Right kidney (tissue), 1 donor: Measurements from ENCODE around the gene BTNL9.
"Not testable (repeated sequence)": the region's sequence is repeated elsewhere in the genome, so short reads cannot be mapped to it uniquely, and the experiment has no call there.

Source experiments
- DNase-seq: peaks from one replicate; pipeline ENCODE4 v3.0.0-alpha.2; 2016

BTNL9 gene

GRCh38 chr5:181061645-181062044, 21.6 kb downstream of the BTNL9 start:
- DNase-seq, result no peak

GRCh38 chr5:181062631-181063030, 22.6 kb downstream of the BTNL9 start:
- DNase-seq, result no peak

GRCh38 chr5:181063514-181063913, 23.4 kb downstream of the BTNL9 start:
- DNase-seq, result no peak

GRCh38 chr5:181064987-181065386, 24.9 kb downstream of the BTNL9 start:
- DNase-seq, result no peak

GRCh38 chr5:181069767-181070491, 29.9 kb downstream of the BTNL9 start:
- peak; percentile 30 for DNase-seq

GRCh38 chr5:181070523-181070922, 30.5 kb downstream of the BTNL9 start:
- no peak for DNase-seq

- DNase-seq, result peak; percentile 6
Measured at GRCh38 chr5:181071257-181071656, 31.2 kb downstream of the BTNL9 start.

GRCh38 chr5:181076920-181077319, 36.9 kb downstream of the BTNL9 start:
- DNase-seq, result no peak

- no peak for DNase-seq
Measured at GRCh38 chr5:181081989-181082388, 41.9 kb downstream of the BTNL9 start.

- no peak for DNase-seq
Measured at GRCh38 chr5:181084621-181085195, 44.6 kb downstream of the BTNL9 start.

- peak; percentile 47 for DNase-seq
Measured at GRCh38 chr5:181086026-181086883, 46.2 kb downstream of the BTNL9 start.

GRCh38 chr5:181086884-181087205, 46.8 kb downstream of the BTNL9 start:
- DNase-seq, result no peak

- DNase-seq, result no peak
Measured at GRCh38 chr5:181087309-181087708, 47.2 kb downstream of the BTNL9 start.

- DNase-seq, result no peak
Measured at GRCh38 chr5:181088289-181088688, 48.2 kb downstream of the BTNL9 start.

- no peak for DNase-seq
Measured at GRCh38 chr5:181092428-181092827, 52.4 kb downstream of the BTNL9 start.

- not testable (repeated sequence) for DNase-seq
Measured at GRCh38 chr5:181095162-181095561, 55.1 kb downstream of the BTNL9 start.

GRCh38 chr5:181096721-181097382, 56.8 kb downstream of the BTNL9 start:
- DNase-seq, result not testable (repeated sequence)

- not testable (repeated sequence) for DNase-seq
Measured at GRCh38 chr5:181097383-181097753, 57.3 kb downstream of the BTNL9 start.

GRCh38 chr5:181097759-181098491, 57.9 kb downstream of the BTNL9 start:
- DNase-seq, result not testable (repeated sequence)

GRCh38 chr5:181098762-181099601, 58.9 kb downstream of the BTNL9 start:
- peak; percentile 23 for DNase-seq

- DNase-seq, result no peak
Measured at GRCh38 chr5:181099602-181100086, 59.6 kb downstream of the BTNL9 start.
